ENCODE results near the gene SRP54. TPM values are rescaled to one million over a fixed set of nuclear protein-coding genes. Genes with fewer than 3 reads are reported as not detected.

SRP54 gene
- total RNA-seq, 1 experiment from 2014 or later = 44.5 TPM

DNA sequence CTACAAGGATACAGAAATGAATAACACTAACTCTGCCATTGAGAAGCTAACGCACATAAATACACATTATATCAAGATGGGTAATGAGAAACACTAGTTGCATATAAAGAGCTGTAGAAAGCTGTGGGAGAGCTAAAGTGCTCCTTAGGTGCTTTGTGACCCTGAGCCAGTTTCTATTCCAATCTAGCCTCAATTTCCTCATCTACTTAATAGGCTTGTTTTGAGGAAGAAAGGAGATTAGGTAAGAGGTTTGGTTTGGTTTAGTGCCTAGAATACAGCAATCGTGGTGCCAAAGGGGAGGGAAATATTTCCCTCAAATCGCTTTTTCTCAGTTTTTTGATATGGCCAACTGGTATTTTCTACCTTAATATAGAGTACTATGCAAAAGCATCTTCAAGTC lies 994 bp downstream of the SRP54 start:
- BruUV-seq (replicated peaks) = no TSS peak
- 0 out of 2 replicates have a peak overlapping the region, but pooled peaks have one; percentile 95 for H3K27ac ChIP-seq
- peak overlapping the region; percentile 89 for H3K4me3 ChIP-seq
- H3K9me2 ChIP-seq (ENCODE audit: insufficient read depth) = no peaks in the 10 kb centered on the region
- intact Hi-C loops (cut with micrococcal nuclease; ENCODE audit: unreplicated experiment) = no loop called here
- DNase-seq = no peak
- H2AFZ ChIP-seq = peak overlapping the region; percentile 94; the same call in 1 of the 2 replicates
- H3K4me1 ChIP-seq (replicated peaks; ENCODE audit: insufficient read depth) = peaks cover 21% of the 10 kb centered on the region; the same call in 1 of the 2 replicates
- H4K20me1 ChIP-seq (ENCODE audit: insufficient read depth) = no peaks in the 10 kb centered on the region
- POLR2A ChIA-PET (ENCODE audit: unreplicated experiment) = interaction anchor here (0.6 kb wide), 1 partner anchor 109 kb away, joined by 4 read pairs; the partner anchor contains the start of gene BAZ1A
- no peaks in the 10 kb centered on the region for H3K9me3 ChIP-seq (ENCODE audit: insufficient read depth, low read depth)
- TF ChIP-seq EZH2 (IDR thresholded peaks at IDR 0.05; ENCODE audit: low read depth) (no peak), CTCF (conservative IDR thresholded peaks at IDR 0.05) (no peak)
- H3K4me2 ChIP-seq = peak overlapping the region; percentile 99
- H3F3A ChIP-seq (ENCODE audit: insufficient read depth, low read depth) = peaks cover 24% of the 10 kb centered on the region
- H3K27me3 ChIP-seq (ENCODE audit: insufficient read depth, low read depth) = no peaks in the 10 kb centered on the region
- H3K79me2 ChIP-seq (ENCODE audit: low read depth) = peaks cover 55% of the 10 kb centered on the region
- no peaks in the 10 kb centered on the region for H3K36me3 ChIP-seq (ENCODE audit: low read depth)
- CTCF ChIA-PET = no interaction called here

DNA sequence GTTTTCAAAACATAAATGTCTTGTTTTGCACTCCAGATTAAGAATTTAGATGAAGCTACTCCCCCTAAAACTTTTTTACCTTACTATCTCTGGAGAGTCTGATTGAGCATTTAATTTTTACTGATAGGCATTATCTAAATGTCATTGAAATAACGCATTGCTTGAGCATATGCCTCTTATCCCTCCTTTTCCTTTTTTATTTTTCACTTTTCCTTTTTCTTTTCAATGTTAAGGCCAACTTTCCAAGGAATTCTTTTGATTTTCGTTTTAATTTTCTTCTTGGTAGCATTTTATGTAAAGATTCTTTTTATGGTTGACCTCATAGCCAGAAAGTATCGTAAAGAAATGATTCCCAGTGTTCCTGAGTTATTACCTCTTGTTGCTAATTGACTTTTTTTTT lies 2.9 kb downstream of the SRP54 start:
- intact Hi-C loops (cut with micrococcal nuclease; ENCODE audit: unreplicated experiment) = no loop called here
- H4K20me1 ChIP-seq (ENCODE audit: insufficient read depth) = no peaks in the 10 kb centered on the region
- no peak overlapping the region for H3K4me3 ChIP-seq
- BruUV-seq (replicated peaks) = no TSS peak
- ChIA-PET CTCF (no interaction called here), POLR2A (ENCODE audit: unreplicated experiment) (interaction anchor here (0.8 kb wide), 1 partner anchor 103 kb away, joined by 4 read pairs; no protein-coding TSS in a partner anchor)
- H3K79me2 ChIP-seq (ENCODE audit: low read depth) = peaks cover 66% of the 10 kb centered on the region
- peaks cover 24% of the 10 kb centered on the region for H3F3A ChIP-seq (ENCODE audit: insufficient read depth, low read depth)
- peaks cover 15% of the 10 kb centered on the region; the same call in 1 of the 2 replicates for H3K4me1 ChIP-seq (replicated peaks; ENCODE audit: insufficient read depth)
- no peak for TF ChIP-seq CTCF (conservative IDR thresholded peaks at IDR 0.05)
- no peak for TF ChIP-seq EZH2 (IDR thresholded peaks at IDR 0.05; ENCODE audit: low read depth)
- H2AFZ ChIP-seq = no peak overlapping the region
- H3K27ac ChIP-seq = no peak overlapping the region
- H3K9me3 ChIP-seq (ENCODE audit: insufficient read depth, low read depth) = no peaks in the 10 kb centered on the region
- no peaks in the 10 kb centered on the region for H3K27me3 ChIP-seq (ENCODE audit: insufficient read depth, low read depth)
- no peak for DNase-seq
- peak overlapping the region; percentile 36; the same call in 1 of the 2 replicates for H3K4me2 ChIP-seq
- H3K36me3 ChIP-seq (ENCODE audit: low read depth) = no peaks in the 10 kb centered on the region
- no peaks in the 10 kb centered on the region for H3K9me2 ChIP-seq (ENCODE audit: insufficient read depth)

DNA sequence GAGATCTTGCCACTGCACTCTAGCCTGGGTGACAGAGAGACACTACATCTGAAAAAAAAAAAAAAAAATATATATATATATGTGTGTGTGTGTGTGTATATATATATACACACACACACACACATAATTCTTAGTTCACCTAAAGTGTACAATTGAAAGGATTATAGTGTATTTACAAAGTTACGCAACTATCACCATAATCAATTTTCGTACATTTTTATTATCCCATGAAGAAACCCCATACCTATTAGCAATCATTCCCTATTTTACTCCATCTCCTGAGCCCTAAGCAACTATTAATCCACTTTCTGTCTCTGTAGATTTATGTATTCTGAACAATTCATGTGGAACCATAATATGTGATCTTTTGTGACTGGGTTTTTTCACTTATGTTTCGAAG lies 4.4 kb downstream of the SRP54 start:
- Histone ChIP-seq H3F3A (ENCODE audit: insufficient read depth, low read depth) (peaks cover 14% of the 10 kb centered on the region), H3K4me2 (no peak overlapping the region), H3K4me1 (replicated peaks; ENCODE audit: insufficient read depth) (peaks cover 11% of the 10 kb centered on the region; the same call in 1 of the 2 replicates), H3K27ac (no peak overlapping the region), H3K9me2 (ENCODE audit: insufficient read depth) (no peaks in the 10 kb centered on the region), H3K79me2 (ENCODE audit: low read depth) (peaks cover 72% of the 10 kb centered on the region), H4K20me1 (ENCODE audit: insufficient read depth) (no peaks in the 10 kb centered on the region), H3K36me3 (ENCODE audit: low read depth) (no peaks in the 10 kb centered on the region), H3K9me3 (ENCODE audit: insufficient read depth, low read depth) (no peaks in the 10 kb centered on the region), H3K4me3 (no peak overlapping the region), H3K27me3 (ENCODE audit: insufficient read depth, low read depth) (no peaks in the 10 kb centered on the region), H2AFZ (no peak overlapping the region)
- no peak for TF ChIP-seq EZH2 (IDR thresholded peaks at IDR 0.05; ENCODE audit: low read depth)
- no peak for TF ChIP-seq CTCF (conservative IDR thresholded peaks at IDR 0.05)
- ChIA-PET POLR2A (ENCODE audit: unreplicated experiment) (no interaction called here), CTCF (no interaction called here)
- DNase-seq = no peak
- BruUV-seq (replicated peaks) = no TSS peak
- intact Hi-C loops (cut with micrococcal nuclease; ENCODE audit: unreplicated experiment) = no loop called here

Data from PC-9 (cell line).